Activated naive CD4-positive, alpha-beta T cell treated with anti-CD3 and anti-CD28 coated beads, Interleukin-2, amount 50 U/mL, for 72 hours (primary cell): ENCODE results near the gene ATAD5. TPM values are rescaled to one million over a fixed set of nuclear protein-coding genes. Genes with fewer than 3 reads are reported as not detected.

Source experiments
- total RNA-seq, 2 donors: library from RNA; stranded (reverse); gene quantifications; one replicate each; pipeline ENCODE4 v1.2.3, GENCODE V29; 2022

The ATAD5 gene
- total RNA-seq, 2 donors from 2014 or later, result 32.5 to 52.1 TPM

Other genes with a start within 250 kb of the ATAD5 start
- gene CRLF3, start 7.3 kb upstream of the ATAD5 start, total RNA-seq, result 10 to 100 TPM; 49.8 to 55.9 TPM
- 10 to 100 TPM in 1 of 2 donors, 1 to 10 TPM in 1; 9.9 to 12.1 TPM for gene TEFM, start 74.3 kb downstream of the ATAD5 start, total RNA-seq
- 1 to 10 TPM in 1 of 2 donors, not detected in 1; 1.3 TPM for gene ADAP2, start 90.0 kb downstream of the ATAD5 start, total RNA-seq
- 1 to 10 TPM; 3.7 to 4.2 TPM for gene RNF135, start 139.1 kb downstream of the ATAD5 start, total RNA-seq